C4-2B (cell line): Measurements from ENCODE around the gene SLC23A2.

Experiments used
- CTCF ChIP-seq: fragments of 450-650 bp; conservative IDR thresholded peaks from 2 replicates; pipeline ENCODE4 v1.5.1; 2017; ENCODE audit warnings: mild to moderate bottlenecking
- ZFX ChIP-seq: fragments of 450-650 bp; IDR thresholded peaks from 2 replicates; pipeline ENCODE4 v1.6.1; 2017

- TF ChIP-seq CTCF (no peak), ZFX (no peak)
These were observed 118.3 kb downstream of the SLC23A2 start for GRCh38 chr20:4883051-4883450.
